ENCODE measurements around the gene MS4A5.

DNA sequence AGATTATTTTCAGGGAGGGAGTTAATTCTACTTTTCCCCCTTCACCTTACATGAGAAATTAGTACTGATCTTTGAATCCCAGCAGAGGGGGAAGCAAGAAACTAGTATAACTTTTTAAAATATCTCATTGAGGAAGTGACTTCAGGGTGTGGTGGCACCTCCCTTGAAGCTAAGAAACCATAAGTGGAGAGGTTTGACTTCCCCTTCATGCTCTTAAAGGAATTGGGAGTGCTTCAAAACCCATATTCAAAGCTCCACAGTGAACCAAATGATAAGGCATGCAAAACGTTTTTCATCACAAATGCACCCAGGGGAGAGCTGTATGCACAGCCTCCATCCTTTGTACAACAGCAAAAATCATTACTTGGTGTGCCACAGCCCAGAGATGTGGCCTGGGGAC is 32.6 kb upstream of the MS4A5 start:
- no peak for TF ChIP-seq CBFB (CRISPR knock-in tag; IDR thresholded peaks at IDR 0.05; ENCODE audit: low read depth)
- TF ChIP-seq, protein P1, sequence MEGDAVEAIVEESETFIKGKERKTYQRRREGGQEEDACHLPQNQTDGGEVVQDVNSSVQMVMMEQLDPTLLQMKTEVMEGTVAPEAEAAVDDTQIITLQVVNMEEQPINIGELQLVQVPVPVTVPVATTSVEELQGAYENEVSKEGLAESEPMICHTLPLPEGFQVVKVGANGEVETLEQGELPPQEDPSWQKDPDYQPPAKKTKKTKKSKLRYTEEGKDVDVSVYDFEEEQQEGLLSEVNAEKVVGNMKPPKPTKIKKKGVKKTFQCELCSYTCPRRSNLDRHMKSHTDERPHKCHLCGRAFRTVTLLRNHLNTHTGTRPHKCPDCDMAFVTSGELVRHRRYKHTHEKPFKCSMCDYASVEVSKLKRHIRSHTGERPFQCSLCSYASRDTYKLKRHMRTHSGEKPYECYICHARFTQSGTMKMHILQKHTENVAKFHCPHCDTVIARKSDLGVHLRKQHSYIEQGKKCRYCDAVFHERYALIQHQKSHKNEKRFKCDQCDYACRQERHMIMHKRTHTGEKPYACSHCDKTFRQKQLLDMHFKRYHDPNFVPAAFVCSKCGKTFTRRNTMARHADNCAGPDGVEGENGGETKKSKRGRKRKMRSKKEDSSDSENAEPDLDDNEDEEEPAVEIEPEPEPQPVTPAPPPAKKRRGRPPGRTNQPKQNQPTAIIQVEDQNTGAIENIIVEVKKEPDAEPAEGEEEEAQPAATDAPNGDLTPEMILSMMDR (IDR thresholded peaks at IDR 0.05), result no peak
- no peak for TF ChIP-seq ELF4 (CRISPR knock-in tag; IDR thresholded peaks at IDR 0.05; ENCODE audit: low read depth)
- TF ChIP-seq FOXP1 (CRISPR knock-in tag; IDR thresholded peaks at IDR 0.05; ENCODE audit: borderline replicate concordance), result no peak
- no peak for TF ChIP-seq E2F1 (CRISPR knock-in tag; IDR thresholded peaks at IDR 0.05)
- TF ChIP-seq, protein P2, sequence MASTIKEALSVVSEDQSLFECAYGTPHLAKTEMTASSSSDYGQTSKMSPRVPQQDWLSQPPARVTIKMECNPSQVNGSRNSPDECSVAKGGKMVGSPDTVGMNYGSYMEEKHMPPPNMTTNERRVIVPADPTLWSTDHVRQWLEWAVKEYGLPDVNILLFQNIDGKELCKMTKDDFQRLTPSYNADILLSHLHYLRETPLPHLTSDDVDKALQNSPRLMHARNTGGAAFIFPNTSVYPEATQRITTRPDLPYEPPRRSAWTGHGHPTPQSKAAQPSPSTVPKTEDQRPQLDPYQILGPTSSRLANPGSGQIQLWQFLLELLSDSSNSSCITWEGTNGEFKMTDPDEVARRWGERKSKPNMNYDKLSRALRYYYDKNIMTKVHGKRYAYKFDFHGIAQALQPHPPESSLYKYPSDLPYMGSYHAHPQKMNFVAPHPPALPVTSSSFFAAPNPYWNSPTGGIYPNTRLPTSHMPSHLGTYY (CRISPR knock-in tag; IDR thresholded peaks at IDR 0.05), result no peak
- no peak for TF ChIP-seq ZNF671 (CRISPR knock-in tag; IDR thresholded peaks at IDR 0.05)
- no peak for TF ChIP-seq NR2C2 (CRISPR knock-in tag; IDR thresholded peaks at IDR 0.05)
- TF ChIP-seq, protein P3, sequence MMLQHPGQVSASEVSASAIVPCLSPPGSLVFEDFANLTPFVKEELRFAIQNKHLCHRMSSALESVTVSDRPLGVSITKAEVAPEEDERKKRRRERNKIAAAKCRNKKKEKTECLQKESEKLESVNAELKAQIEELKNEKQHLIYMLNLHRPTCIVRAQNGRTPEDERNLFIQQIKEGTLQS (CRISPR knock-in tag; conservative IDR thresholded peaks at IDR 0.05), result no peak
- no peak for TF ChIP-seq TEAD4 (CRISPR knock-in tag; IDR thresholded peaks at IDR 0.05)
- no peak for TF ChIP-seq ZBTB43 (CRISPR knock-in tag; IDR thresholded peaks at IDR 0.05)
- TF ChIP-seq MAX (CRISPR knock-in tag; IDR thresholded peaks at IDR 0.05), result no peak

All from WTC11 (cell line).